ENCODE results near the gene BMPR1B. TPM values are rescaled to one million over a fixed set of nuclear protein-coding genes. Genes with fewer than 3 reads are reported as not detected.

BMPR1B gene
- total RNA-seq, 1 experiment from 2014 or later, result not detected

GRCh38 chr4:95080969-95081368 lies 323.2 kb downstream of the BMPR1B start:
- H3K9ac ChIP-seq (ENCODE audit: low read length), result no peak overlapping the region
- no peaks in the 10 kb centered on the region for H3K27me3 ChIP-seq (ENCODE audit: insufficient read depth, low read length)
- no TSS peak for BruUV-seq (replicated peaks)
- no peaks in the 10 kb centered on the region for H4K20me1 ChIP-seq (ENCODE audit: insufficient read depth)
- CTCF ChIA-PET, result no interaction called here
- RAD21 ChIA-PET (ENCODE audit: low non-redundant PET in 1 of 2, low total read pairs in 2 of 2, uncharacterized antibody in 2 of 2, unreplicated experiment in 2 of 2), result no interaction called here
- no peaks in the 10 kb centered on the region for H3K36me3 ChIP-seq (ENCODE audit: control insufficient read depth in 1 of 2, insufficient read depth in 2 of 2, low read length in 2 of 2)
- TF ChIP-seq TCF7L2 (IDR thresholded peaks at IDR 0.05; ENCODE audit: borderline replicate concordance, extremely low read depth, insufficient read depth, insufficient read length) (no peak), CEBPB (IDR thresholded peaks at IDR 0.05; ENCODE audit: low read depth) (no peak), FOSL1 (IDR thresholded peaks at IDR 0.05; ENCODE audit: low read depth) (no peak), SRF (IDR thresholded peaks at IDR 0.05; ENCODE audit: low read depth) (no peak), CTCF (IDR thresholded peaks at IDR 0.05 in 2 of 3, conservative IDR thresholded peaks at IDR 0.05 in 1 of 3; ENCODE audit: borderline replicate concordance in 1 of 3, insufficient read depth in 1 of 3, low read depth in 2 of 3, low read length in 2 of 3) (no peak), EGR1 (IDR thresholded peaks at IDR 0.05; ENCODE audit: low read depth) (no peak), SIN3A (IDR thresholded peaks at IDR 0.05; ENCODE audit: low read depth) (no peak), JUND (IDR thresholded peaks at IDR 0.05) (no peak), ZNF274 (IDR thresholded peaks at IDR 0.05; ENCODE audit: low read depth, low read length) (no peak), POLR2AphosphoS5 (IDR thresholded peaks at IDR 0.05; ENCODE audit: low read depth, low read length) (no peak)
- no peak overlapping the region for H3K4me2 ChIP-seq (ENCODE audit: low read length)
- no peaks in the 10 kb centered on the region for H3K9me2 ChIP-seq (ENCODE audit: insufficient read depth)
- no peak overlapping the region for H3K27ac ChIP-seq (ENCODE audit: low read depth, low read length)
- H3K9me3 ChIP-seq (ENCODE audit: control insufficient read depth in 1 of 2, insufficient read depth in 1 of 2, low read depth in 1 of 2, low read length in 2 of 2), result no peaks in the 10 kb centered on the region
- ATAC-seq (no peak), DNase-seq (ENCODE audit: low read depth, low spot score) (no peak)
- no peak overlapping the region for H3K4me3 ChIP-seq (replicated peaks in 1 of 2; ENCODE audit: low read depth in 1 of 2, low read length in 2 of 2)
- no peaks in the 10 kb centered on the region for H3K4me1 ChIP-seq (ENCODE audit: control insufficient read depth in 1 of 2, insufficient read depth in 2 of 2, low read length in 2 of 2)
- no peaks in the 10 kb centered on the region for H3K79me2 ChIP-seq (ENCODE audit: insufficient read depth, low read length)
- peak overlapping the region; percentile 17 for H2AFZ ChIP-seq (ENCODE audit: low read depth, low read length, poor library complexity, severe bottlenecking)
- POLR2A ChIA-PET, result no interaction called here
- intact Hi-C loops (cut with micrococcal nuclease), result no loop called here

- no peak overlapping the region for H3K4me2 ChIP-seq (ENCODE audit: low read length)
- H3K9ac ChIP-seq (ENCODE audit: low read length), result no peak overlapping the region
- 0 out of 2 replicates have a peak, but pooled peaks cover under 1% of the 10 kb centered on the region for H3K9me2 ChIP-seq (ENCODE audit: insufficient read depth)
- H3K36me3 ChIP-seq (ENCODE audit: control insufficient read depth in 1 of 2, insufficient read depth in 2 of 2, low read length in 2 of 2), result no peaks in the 10 kb centered on the region
- H4K20me1 ChIP-seq (ENCODE audit: insufficient read depth), result no peaks in the 10 kb centered on the region
- intact Hi-C loops (cut with micrococcal nuclease), result no loop called here
- no peaks in the 10 kb centered on the region for H3K4me1 ChIP-seq (ENCODE audit: control insufficient read depth in 1 of 2, insufficient read depth in 2 of 2, low read length in 2 of 2)
- H3K27me3 ChIP-seq (ENCODE audit: insufficient read depth, low read length), result no peaks in the 10 kb centered on the region
- POLR2A ChIA-PET, result no interaction called here
- H3K27ac ChIP-seq (ENCODE audit: low read depth, low read length), result no peak overlapping the region
- ATAC-seq (no peak), DNase-seq (ENCODE audit: low read depth, low spot score) (no peak)
- H2AFZ ChIP-seq (ENCODE audit: low read depth, low read length, poor library complexity, severe bottlenecking), result peak overlapping the region; percentile 8
- H3K4me3 ChIP-seq (replicated peaks in 1 of 2; ENCODE audit: low read depth in 1 of 2, low read length in 2 of 2), result no peak overlapping the region
- RAD21 ChIA-PET (ENCODE audit: low non-redundant PET in 1 of 2, low total read pairs in 2 of 2, uncharacterized antibody in 2 of 2, unreplicated experiment in 2 of 2), result no interaction called here
- no peaks in the 10 kb centered on the region for H3K9me3 ChIP-seq (ENCODE audit: control insufficient read depth in 1 of 2, insufficient read depth in 1 of 2, low read depth in 1 of 2, low read length in 2 of 2)
- H3K79me2 ChIP-seq (ENCODE audit: insufficient read depth, low read length), result no peaks in the 10 kb centered on the region
- TF ChIP-seq SP1 (IDR thresholded peaks at IDR 0.05; ENCODE audit: low read depth) (no peak), ZBTB33 (IDR thresholded peaks at IDR 0.05; ENCODE audit: extremely low read depth, insufficient replicate concordance, low read length) (no peak), EZH2phosphoT487 (IDR thresholded peaks at IDR 0.05; ENCODE audit: borderline replicate concordance) (no peak), CBX3 (IDR thresholded peaks at IDR 0.05; ENCODE audit: low read depth) (no peak), TCF7L2 (IDR thresholded peaks at IDR 0.05; ENCODE audit: borderline replicate concordance, extremely low read depth, insufficient read depth, insufficient read length) (no peak), JUND (IDR thresholded peaks at IDR 0.05) (no peak), SRF (IDR thresholded peaks at IDR 0.05; ENCODE audit: low read depth) (no peak), YY1 (IDR thresholded peaks at IDR 0.05; ENCODE audit: extremely low read depth, insufficient replicate concordance, low read depth, low read length) (no peak)
- BruUV-seq (replicated peaks), result no TSS peak
- CTCF ChIA-PET, result no interaction called here
Observed at GRCh38 chr4:95084584-95084983, 326.8 kb downstream of the BMPR1B start.

Data from HCT116 (cell line).